GM12878 (cell line): Measurements from ENCODE around the gene KIZ. TPM values are rescaled to one million over a fixed set of nuclear protein-coding genes. Genes with fewer than 3 reads are reported as not detected.

Source experiments
- ATAC-seq: fragments of 200-7000 bp; cut with Tn5 transposase; 3 replicates; pipeline ENCODE4 v1.9.1; 2020; ENCODE audit warnings: mild to moderate bottlenecking, moderate library complexity
- BruUV-seq: library from RNA; stranded (reverse); fragments of 400-500 nt; replicated peaks from 2 replicates; lab custom pipeline; 2021; lab: Mats Ljungman, UMichigan
- CTCF ChIA-PET: fragments of 300-600 bp; sonication (Branson Sonifier 250); formaldehyde crosslinking; extraction: SDS; loops from one replicate; lab custom pipeline; 2021; ENCODE audit warnings: inconsistent platforms; lab: Yijun Ruan, JAX
- POLR2A ChIA-PET: fragments of 350-600 bp; formaldehyde crosslinking; extraction: SDS; loops from one replicate; lab custom pipeline; 2021; ENCODE audit warnings: inconsistent platforms; lab: Charles Lee
- RAD21 ChIA-PET: fragments of 300-600 bp; sonication (Branson Sonifier 250); formaldehyde crosslinking; loops from one replicate; lab custom pipeline; 2023; ENCODE audit warnings: antibody characterized with exemption; ENCODE audit not compliant: unreplicated experiment; lab: Charles Lee
- SMC1A ChIA-PET: fragments of 300-600 bp; sonication (Branson Sonifier 250); formaldehyde crosslinking; loops from one replicate; lab custom pipeline; 2023; ENCODE audit not compliant: unreplicated experiment, uncharacterized antibody; lab: Charles Lee
- DNase-seq: peaks from one replicate; pipeline ENCODE4 v3.0.0-alpha.2; 2011; ENCODE audit warnings: low read depth, low spot score
- FAIRE-seq: peaks from 3 replicates; lab custom pipeline; 2011; peaks lifted over from hg19 to GRCh38; lab: Jason Lieb, UNC
- H2AFZ ChIP-seq: 2 replicates; pipeline ENCODE4 v1.6.0; 2011; ENCODE audit warnings: low read depth, low read length, control low read depth; ENCODE audit not compliant: control insufficient read depth
- H3K27ac ChIP-seq: 2 replicates; pipeline ENCODE4 v1.5.1; 2011; ENCODE audit warnings: control low read depth; ENCODE audit not compliant: control insufficient read depth, insufficient read depth
- H3K27me3 ChIP-seq, 2 experiments: replicated peaks in 1 of 2; 2 replicates each; pipeline versions ENCODE4 v1.6.0 to v1.6.1; 2011; ENCODE audit warnings: low read length in 1 of 2; ENCODE audit not compliant: control insufficient read depth in 2 of 2, insufficient read depth in 2 of 2
- H3K36me3 ChIP-seq, 2 experiments: 2 replicates each; pipeline ENCODE4 v1.5.1; 2011; ENCODE audit warnings: low read length in 1 of 2; ENCODE audit not compliant: control insufficient read depth in 2 of 2, insufficient read depth in 2 of 2
- H3K4me1 ChIP-seq: 2 replicates; pipeline ENCODE4 v1.6.1; 2011; ENCODE audit warnings: mild to moderate bottlenecking, low read length, moderate library complexity, mixed read lengths; ENCODE audit not compliant: control insufficient read depth, insufficient read depth
- H3K4me2 ChIP-seq: 2 replicates; pipeline ENCODE4 v1.6.0; 2011; ENCODE audit warnings: control low read depth; ENCODE audit not compliant: control insufficient read depth, insufficient read depth
- H3K4me3 ChIP-seq: fragments of 200-600 bp; sonication (generic); 2 replicates; pipeline ENCODE4 v1.5.1; 2016
- H3K79me2 ChIP-seq: 2 replicates; pipeline ENCODE4 v1.6.0; 2011; ENCODE audit warnings: low read length; ENCODE audit not compliant: control insufficient read depth, insufficient read depth
- H3K9ac ChIP-seq: 2 replicates; pipeline ENCODE4 v1.8.0; 2011; ENCODE audit warnings: low read length, control low read depth, mixed read lengths; ENCODE audit not compliant: control insufficient read depth, insufficient read depth
- H3K9me3 ChIP-seq: replicated peaks from 3 replicates; pipeline ENCODE4 v1.5.1; 2011; ENCODE audit warnings: mild to moderate bottlenecking, low read length; ENCODE audit not compliant: control insufficient read depth, insufficient read depth
- H4K20me1 ChIP-seq: 2 replicates; pipeline ENCODE4 v1.6.0; 2011; ENCODE audit not compliant: control insufficient read depth, insufficient read depth
- CBX3 ChIP-seq: fragments of 200-600 bp; sonication (generic); IDR thresholded peaks from 2 replicates; pipeline ENCODE4 v1.6.1; 2016; ENCODE audit warnings: low read depth, borderline replicate concordance
- E2F8 ChIP-seq: fragments of 450-650 bp; IDR thresholded peaks from 2 replicates; pipeline ENCODE4 v1.6.1; 2018; ENCODE audit warnings: mild to moderate bottlenecking, low read depth, moderate library complexity; ENCODE audit not compliant: partially characterized antibody
- EED ChIP-seq: sonication (generic); IDR thresholded peaks from 2 replicates; pipeline ENCODE4 v1.6.1; 2016; ENCODE audit warnings: antibody characterized with exemption, low read depth
- HSF1 ChIP-seq: fragments of 150-350 bp; IDR thresholded peaks from 2 replicates; pipeline ENCODE4 v1.6.1; 2014; ENCODE audit warnings: mild to moderate bottlenecking, low read depth, low read length
- MTA3 ChIP-seq: IDR thresholded peaks from 2 replicates; pipeline ENCODE4 v1.6.1; 2012; ENCODE audit warnings: low read length, inconsistent platforms, borderline replicate concordance
- SMC3 ChIP-seq: IDR thresholded peaks from 2 replicates; pipeline ENCODE4 v1.6.1; 2011; ENCODE audit warnings: low read length, improper control_type of control experiment, borderline replicate concordance
- USF1 ChIP-seq: IDR thresholded peaks from 2 replicates; pipeline ENCODE4 v1.6.1; 2011; ENCODE audit warnings: borderline replicate concordance, low read depth, mild to moderate bottlenecking, moderate library complexity, mixed read lengths, low read length; ENCODE audit not compliant: insufficient read depth; ENCODE audit errors: extremely low read length
- WRNIP1 ChIP-seq: IDR thresholded peaks from 2 replicates; pipeline ENCODE4 v1.6.1; 2011; ENCODE audit warnings: low read depth, low read length, improper control_type of control experiment, borderline replicate concordance
- WGBS: methylation state at CpG from one replicate; pipeline ENCODE4 v1.1.6; 2016; ENCODE audit warnings: low lambda C conversion rate; ENCODE audit not compliant: insufficient replicate concordance, insufficient coverage; ENCODE audit errors: missing lambda C conversion rate; 5-methylcytosine and 5-hydroxymethylcytosine counted together
- in situ Hi-C: fragments of 300-500 bp; cut with MboI; formaldehyde crosslinking; loops from 9 replicates; pipeline ENCODE4 v1.14.3; 2018; ENCODE audit warnings: mixed read lengths
- intact Hi-C: fragments of 100-400 bp; cut with micrococcal nuclease; formaldehyde crosslinking; loops from one replicate; pipeline ENCODE4 v1.14.2; 2022; ENCODE audit not compliant: unreplicated experiment
- polyA plus RNA-seq, 11 experiments: library from polyadenylated mRNA; depleted of rRNA in 4 of 11; unstranded in 6 of 11; stranded (reverse) in 5 of 11; fragments of >200 nt; fragmentation: Nextera tagmentation in 4 of 11; fragmentation: Illumina TruSeq in 1 of 11; extraction: Ambion mirVana in 4 of 11; extraction: Trizol in 1 of 11; gene quantifications; 1 replicate in 1 of 11; 2 replicates in 10 of 11; pipeline versions ENCODE4 v1.2.1 to v1.2.3, GENCODE V29; 2011 to 2016; ENCODE audit warnings: inconsistent platforms in 2 of 11, missing spikeins in 2 of 11, low read depth in 1 of 11
- total RNA-seq, 4 experiments: library from RNA; depleted of rRNA in 3 of 4; stranded (reverse); fragments of >200 nt in 3 of 4; fragmentation: Illumina TruSeq in 1 of 4; extraction: Trizol in 1 of 4; gene quantifications; 2 replicates each; pipeline versions ENCODE4 v1.2.1 to v1.2.3, GENCODE V29; 2013 to 2021

The KIZ gene
- total and polyA plus RNA-seq, 10 of the 15 experiments (the other 5 are each of a cell fraction or from before 2014, with no cell fraction given), result 2.7 to 11.0 (median 7.3) TPM

- H3K27me3 ChIP-seq, result peaks cover 25 to 61% of the 10 kb centered on the region in 2 experiments
- in situ Hi-C loops, result no loop called here
- no peak overlapping the region for H2AFZ ChIP-seq
- POLR2A ChIA-PET, result no interaction called here
- no peaks in the 10 kb centered on the region for H3K79me2 ChIP-seq
- H3K4me2 ChIP-seq, result no peak overlapping the region
- CTCF ChIA-PET, result no interaction called here
- no peak for TF ChIP-seq MTA3
- no peak for TF ChIP-seq CBX3
- no peak for TF ChIP-seq SMC3
- peaks cover 16% of the 10 kb centered on the region for H3K4me1 ChIP-seq
- DNase-seq, result no peak
- H3K9me3 ChIP-seq, result no peaks in the 10 kb centered on the region; the same call in 2 of the 3 replicates
- no peaks in the 10 kb centered on the region for H3K36me3 ChIP-seq
- H3K9ac ChIP-seq, result no peak overlapping the region
- no peak for ATAC-seq
- WGBS, result 28% methylated on average over 32 of the region's 32 CpGs
- no peak overlapping the region for H3K4me3 ChIP-seq
- intact Hi-C loops, result no loop called here
- no peak overlapping the region for H3K27ac ChIP-seq
- no peaks in the 10 kb centered on the region for H4K20me1 ChIP-seq
- no peak for FAIRE-seq
- no TSS peak for BruUV-seq
- RAD21 ChIA-PET, result no interaction called here
- SMC1A ChIA-PET, result no interaction called here
These were observed 22.1 kb upstream of the KIZ start for GRCh38 chr20:21103582-21104465.

- FAIRE-seq (no peak), ATAC-seq (no peak), DNase-seq (no peak)
- no peaks in the 10 kb centered on the region for H3K36me3 ChIP-seq
- in situ Hi-C loops, result no loop called here
- CTCF ChIA-PET, result no interaction called here
- no peaks in the 10 kb centered on the region for H4K20me1 ChIP-seq
- BruUV-seq, result no TSS peak
- RAD21 ChIA-PET, result no interaction called here
- no peak overlapping the region for H2AFZ ChIP-seq
- H3K4me1 ChIP-seq, result peaks cover 16% of the 10 kb centered on the region
- 64% methylated on average over 5 of the region's 5 CpGs for WGBS
- intact Hi-C loops, result no loop called here
- POLR2A ChIA-PET, result no interaction called here
- no peak overlapping the region for H3K4me3 ChIP-seq
- H3K4me2 ChIP-seq, result no peak overlapping the region
- H3K27ac ChIP-seq, result no peak overlapping the region
- H3K79me2 ChIP-seq, result no peaks in the 10 kb centered on the region
- H3K27me3 ChIP-seq, result peaks cover 25 to 58% of the 10 kb centered on the region in 2 experiments
- no peak overlapping the region for H3K9ac ChIP-seq
- H3K9me3 ChIP-seq, result no peaks in the 10 kb centered on the region; the same call in 2 of the 3 replicates
- SMC1A ChIA-PET, result no interaction called here
- TF ChIP-seq HSF1 (no peak), E2F8 (no peak), USF1 (no peak), EED (no peak), WRNIP1 (no peak)
These were observed 21.5 kb upstream of the KIZ start for GRCh38 chr20:21104466-21104761.
